HepG2 (cell line): Measurements from ENCODE around the gene CD3D. TPM values are rescaled to one million over a fixed set of nuclear protein-coding genes. Genes with fewer than 3 reads are reported as not detected.

ENCODE experiments used
- ARID5B ChIP-seq: IDR thresholded peaks from 2 replicates; pipeline ENCODE4 v1.4.0; 2020; ENCODE audit warnings: mild to moderate bottlenecking, missing genetic modification reagents
- FOSL2 ChIP-seq: sonication (generic); formaldehyde crosslinking; IDR thresholded peaks from 2 replicates; pipeline ENCODE4 v1.4.0; 2020; ENCODE audit warnings: missing genetic modification reagents
- FOXA3 ChIP-seq: IDR thresholded peaks from 2 replicates; pipeline ENCODE4 v1.6.1; 2016; ENCODE audit warnings: missing genetic modification reagents, missing compliant biosample characterization
- GTF3A ChIP-seq: sonication (generic); formaldehyde crosslinking; conservative IDR thresholded peaks from 2 replicates; pipeline ENCODE4 v1.4.0; 2020; ENCODE audit warnings: mild to moderate bottlenecking, missing genetic modification reagents
- HBP1 ChIP-seq: IDR thresholded peaks from 2 replicates; pipeline ENCODE4 v1.6.1; 2016; ENCODE audit warnings: low read depth, control low read depth
- HDAC1 ChIP-seq: sonication (generic); formaldehyde crosslinking; IDR thresholded peaks from 2 replicates; pipeline ENCODE4 v1.5.1; 2020; ENCODE audit warnings: mild to moderate bottlenecking, missing genetic modification reagents
- MBD4 ChIP-seq: IDR thresholded peaks from 2 replicates; pipeline ENCODE4 v1.6.1; 2012; ENCODE audit warnings: low read length, inconsistent platforms, borderline replicate concordance
- PAXIP1 ChIP-seq: sonication (generic); formaldehyde crosslinking; conservative IDR thresholded peaks from 2 replicates; pipeline ENCODE4 v1.4.0; 2020; ENCODE audit warnings: mild to moderate bottlenecking, missing genetic modification reagents, moderate library complexity
- PPARG ChIP-seq: conservative IDR thresholded peaks from 2 replicates; pipeline ENCODE4 v1.6.1; 2016; ENCODE audit warnings: missing biosample characterization, missing genetic modification reagents
- RNF2 ChIP-seq: fragments of 450-650 bp; conservative IDR thresholded peaks from 2 replicates; pipeline ENCODE4 v1.6.1; 2016; ENCODE audit warnings: low read depth
- SIX1 ChIP-seq: sonication (generic); formaldehyde crosslinking; IDR thresholded peaks from 2 replicates; pipeline ENCODE4 v1.4.0; 2020; ENCODE audit warnings: missing genetic modification reagents, borderline replicate concordance
- UBTF ChIP-seq: sonication (generic); formaldehyde crosslinking; IDR thresholded peaks from 2 replicates; pipeline ENCODE4 v1.4.0; 2020; ENCODE audit warnings: mild to moderate bottlenecking, missing genetic modification reagents
- ZFX ChIP-seq: sonication (generic); formaldehyde crosslinking; IDR thresholded peaks from 2 replicates; pipeline ENCODE4 v1.4.0; 2020; ENCODE audit warnings: mild to moderate bottlenecking, low read depth, missing genetic modification reagents, moderate library complexity
- ZNF12 ChIP-seq: sonication (generic); formaldehyde crosslinking; IDR thresholded peaks from 2 replicates; pipeline ENCODE4 v1.5.0; 2020; ENCODE audit warnings: missing genetic modification reagents
- ZNF160 ChIP-seq: sonication (generic); formaldehyde crosslinking; IDR thresholded peaks from 2 replicates; pipeline ENCODE4 v1.8.0; 2022; ENCODE audit warnings: mild to moderate bottlenecking, inconsistent platforms, missing genetic modification reagents
- ZNF644 ChIP-seq: IDR thresholded peaks from 2 replicates; pipeline ENCODE4 v1.6.1; 2016; ENCODE audit warnings: low read depth
- ZNF674 ChIP-seq: sonication (generic); formaldehyde crosslinking; IDR thresholded peaks from 2 replicates; pipeline ENCODE4 v1.5.0; 2020; ENCODE audit warnings: low read depth, mild to moderate bottlenecking, missing genetic modification reagents
- polyA plus RNA-seq, 8 experiments: library from polyadenylated mRNA; depleted of rRNA in 3 of 8; stranded (reverse) in 7 of 8; unstranded in 1 of 8; fragments of >200 nt; fragmentation: Illumina TruSeq in 4 of 8; extraction: Trizol in 4 of 8; gene quantifications; 2 replicates each; pipeline versions ENCODE4 v1.2.1 to v1.2.3, GENCODE V29; 2011 to 2016; ENCODE audit warnings: low read depth in 4 of 8, missing spikeins in 1 of 8, mixed read lengths in 1 of 8; ENCODE audit not compliant: insufficient read depth in 1 of 8
- total RNA-seq, 5 experiments: library from RNA; depleted of rRNA; stranded (reverse); fragments of >200 nt; fragmentation: Illumina TruSeq; extraction: Trizol; gene quantifications; 2 replicates each; pipeline ENCODE4 v1.2.3, GENCODE V29; 2016; ENCODE audit warnings: low read depth in 1 of 5

CD3D gene
- total and polyA plus RNA-seq, 2 of the 13 experiments (the other 11 are each of a cell fraction or from before 2014, with no cell fraction given) = 0.66 to 6.6 TPM

GRCh38 chr11:118321386-118322082 is 21.0 kb downstream of the CD3D start (continued):
- TF ChIP-seq MBD4 (no peak), RNF2 (no peak), ZNF644 (no peak), ZFX (no peak), ZNF160 (CRISPR knock-in tag) (no peak), PAXIP1 (CRISPR knock-in tag) (peak; percentile 59), FOXA3 (CRISPR knock-in tag) (0 out of 2 replicates have a peak, but pooled peaks have one; percentile 15), SIX1 (no peak), GTF3A (CRISPR knock-in tag) (no peak), UBTF (no peak), FOSL2 (CRISPR knock-in tag) (no peak), HBP1 (CRISPR knock-in tag) (no peak), ARID5B (CRISPR knock-in tag) (0 out of 2 replicates have a peak, but pooled peaks have one; percentile 24), HDAC1 (CRISPR knock-in tag) (no peak), ZNF12 (CRISPR knock-in tag) (no peak), ZNF674 (CRISPR knock-in tag) (no peak), PPARG (CRISPR knock-in tag) (peak; percentile 47; the same call in 1 of the 2 replicates)
- TF ChIP-seq, all 625 proteins: peak for 7
